GM12892 (cell line): ENCODE data around the gene IDH3G.

Experiments
- POLR2A ChIP-seq: IDR thresholded peaks from 2 replicates; pipeline ENCODE4 v1.6.1; 2011; ENCODE audit warnings: low read depth, low read length, control low read depth
- POLR2AphosphoS5 ChIP-seq: IDR thresholded peaks from 2 replicates; pipeline ENCODE4 v1.6.1; 2011; ENCODE audit warnings: low read depth, low read length, control low read depth

- no peak for TF ChIP-seq POLR2AphosphoS5
- TF ChIP-seq POLR2A, result no peak
Observed at GRCh38 chrX:153767674-153768055, 26.5 kb downstream of the IDH3G start.
